OCI-LY7 (cell line): Measurements from ENCODE around the gene ASCL5. TPM values are rescaled to one million over a fixed set of nuclear protein-coding genes. Genes with fewer than 3 reads are reported as not detected.

Source experiments
- BruUV-seq: library from RNA; stranded (reverse); fragments of 400-500 nt; replicated peaks from 2 replicates; lab custom pipeline; 2021; lab: Mats Ljungman, UMichigan
- CTCF ChIA-PET: fragments of 300-600 bp; sonication (Branson Sonifier 250); formaldehyde crosslinking; loops from one replicate; lab custom pipeline; 2022; ENCODE audit warnings: antibody characterized with exemption; ENCODE audit not compliant: unreplicated experiment; lab: Charles Lee
- POLR2A ChIA-PET: fragments of 300-600 bp; sonication (Branson Sonifier 250); formaldehyde crosslinking; loops from one replicate; lab custom pipeline; 2022; ENCODE audit warnings: antibody characterized with exemption; lab: Charles Lee
- DNase-seq: peaks from one replicate; pipeline ENCODE4 v3.0.0-alpha.2; 2015; ENCODE audit warnings: low spot score
- H2AFZ ChIP-seq: fragments of 200-600 bp; sonication (generic), shearing (Covaris generic); 2 replicates; pipeline ENCODE4 v1.6.1; 2014; ENCODE audit warnings: mild to moderate bottlenecking, antibody characterized with exemption, low read length, moderate library complexity
- H3K27ac ChIP-seq: fragments of 200-600 bp; sonication (generic); 2 replicates; pipeline ENCODE4 v1.5.1; 2014; ENCODE audit warnings: mixed run types, low read depth, mild to moderate bottlenecking, moderate library complexity, low read length, inconsistent platforms; ENCODE audit not compliant: poor library complexity, severe bottlenecking
- H3K36me3 ChIP-seq: fragments of 200-600 bp; sonication (generic); 2 replicates; pipeline ENCODE4 v1.6.1; 2014; ENCODE audit warnings: mild to moderate bottlenecking, antibody characterized with exemption, low read length, moderate library complexity, mixed read lengths; ENCODE audit not compliant: insufficient read depth
- H3K4me1 ChIP-seq: fragments of 200-600 bp; sonication (generic); 2 replicates; pipeline ENCODE4 v1.5.1; 2014; ENCODE audit warnings: mild to moderate bottlenecking, low read length; ENCODE audit not compliant: insufficient read depth, poor library complexity, severe bottlenecking
- H3K4me2 ChIP-seq: fragments of 200-600 bp; sonication (generic); 2 replicates; pipeline ENCODE4 v1.6.1; 2014; ENCODE audit warnings: mild to moderate bottlenecking, low read length
- H3K4me3 ChIP-seq: fragments of 200-600 bp; sonication (generic); 2 replicates; pipeline ENCODE4 v1.5.1; 2014; ENCODE audit warnings: mild to moderate bottlenecking, low read depth, low read length; ENCODE audit not compliant: poor library complexity, severe bottlenecking
- H3K79me2 ChIP-seq: fragments of 200-600 bp; sonication (generic); 2 replicates; pipeline ENCODE4 v1.6.1; 2016; ENCODE audit warnings: low read depth, mild to moderate bottlenecking, low read length, moderate library complexity, mixed read lengths; ENCODE audit not compliant: insufficient read depth
- H3K9me2 ChIP-seq: fragments of 200-600 bp; sonication (generic); 2 replicates; pipeline ENCODE4 v1.6.1; 2016; ENCODE audit warnings: mild to moderate bottlenecking, low read length, mixed read lengths; ENCODE audit not compliant: insufficient read depth
- H3K9me3 ChIP-seq: fragments of 200-600 bp; sonication (generic); 2 replicates; pipeline ENCODE4 v1.6.1; 2014; ENCODE audit warnings: mild to moderate bottlenecking, mixed run types, low read length, mixed read lengths
- H4K20me1 ChIP-seq: fragments of 200-600 bp; sonication (generic); 2 replicates; pipeline ENCODE4 v1.6.1; 2014; ENCODE audit warnings: mild to moderate bottlenecking, antibody characterized with exemption, low read length, moderate library complexity, mixed read lengths; ENCODE audit not compliant: insufficient read depth
- CTCF ChIP-seq: fragments of 200-600 bp; sonication (generic); conservative IDR thresholded peaks from 2 replicates; pipeline ENCODE4 v1.5.1; 2014; ENCODE audit warnings: mild to moderate bottlenecking, antibody characterized with exemption, low read length, moderate library complexity, mixed read lengths
- EZH2phosphoT487 ChIP-seq: fragments of 200-600 bp; sonication (generic); IDR thresholded peaks from 2 replicates; pipeline ENCODE4 v1.6.1; 2018; ENCODE audit warnings: low read depth, borderline replicate concordance, mild to moderate bottlenecking, mixed run types, antibody characterized with exemption, low read length, moderate library complexity, mixed read lengths
- intact Hi-C: fragments of 100-400 bp; cut with micrococcal nuclease; formaldehyde crosslinking; loops from one replicate; pipeline ENCODE4 v1.10.0; 2022; ENCODE audit not compliant: unreplicated experiment
- total RNA-seq, 2 experiments: library from RNA; depleted of rRNA in 1 of 2; stranded (reverse); fragments of >200 nt in 1 of 2; shearing (Covaris generic) in 1 of 2; gene quantifications; 2 replicates each; pipeline ENCODE4 v1.2.3, GENCODE V29; 2014 to 2022

ASCL5 gene
- total RNA-seq, 2 experiments from 2014 or later: not detected

- no peaks in the 10 kb centered on the region for H3K9me2 ChIP-seq
- intact Hi-C loops: no loop called here
- H3K27ac ChIP-seq: no peak overlapping the region
- no TSS peak for BruUV-seq
- ChIA-PET CTCF (interaction anchor here (1.2 kb wide), 1 partner anchor 25 kb away, joined by 3 read pairs; no protein-coding TSS in a partner anchor), POLR2A (interaction anchor here (0.6 to 1.3 kb wide), 2 partner anchors 12 to 21 kb away, joined by 3 read pairs; no protein-coding TSS in a partner anchor)
- H3K79me2 ChIP-seq: no peaks in the 10 kb centered on the region
- H3K4me1 ChIP-seq: no peaks in the 10 kb centered on the region
- TF ChIP-seq EZH2phosphoT487 (no peak), CTCF (no peak)
- no peaks in the 10 kb centered on the region for H3K9me3 ChIP-seq
- no peak overlapping the region for H2AFZ ChIP-seq
- no peak for DNase-seq
- no peak overlapping the region for H3K4me3 ChIP-seq
- H4K20me1 ChIP-seq: no peaks in the 10 kb centered on the region
- peaks cover 42% of the 10 kb centered on the region; the same call in 1 of the 2 replicates for H3K36me3 ChIP-seq
- H3K4me2 ChIP-seq: no peak overlapping the region
These were observed 18.8 kb upstream of the ASCL5 start for GRCh38 chr1:201145816-201146215.

GRCh38 chr1:201145132-201145531 lies 18.1 kb upstream of the ASCL5 start:
- BruUV-seq: no TSS peak
- ChIA-PET POLR2A (interaction anchor here (0.7 to 1.3 kb wide), 2 partner anchors 11 to 72 kb away, joined by 3 read pairs; no protein-coding TSS in a partner anchor), CTCF (no interaction called here)
- no peak for DNase-seq
- Histone ChIP-seq H3K9me2 (no peaks in the 10 kb centered on the region), H3K4me2 (no peak overlapping the region), H3K4me1 (no peaks in the 10 kb centered on the region), H2AFZ (no peak overlapping the region), H3K79me2 (no peaks in the 10 kb centered on the region), H3K9me3 (no peaks in the 10 kb centered on the region), H4K20me1 (no peaks in the 10 kb centered on the region), H3K27ac (no peak overlapping the region), H3K4me3 (no peak overlapping the region), H3K36me3 (peaks cover 42% of the 10 kb centered on the region; the same call in 1 of the 2 replicates)
- no peak for TF ChIP-seq CTCF
- TF ChIP-seq EZH2phosphoT487: no peak
- intact Hi-C loops: no loop called here

- ChIA-PET POLR2A (interaction anchor here (0.7 kb wide), 1 partner anchor 73 kb away, joined by 3 read pairs; no protein-coding TSS in a partner anchor), CTCF (no interaction called here)
- Histone ChIP-seq H3K27ac (no peak overlapping the region), H3K4me2 (no peak overlapping the region), H2AFZ (no peak overlapping the region), H3K9me3 (no peaks in the 10 kb centered on the region), H3K4me1 (no peaks in the 10 kb centered on the region), H3K36me3 (peaks cover 40% of the 10 kb centered on the region; the same call in 1 of the 2 replicates), H3K4me3 (no peak overlapping the region), H4K20me1 (no peaks in the 10 kb centered on the region), H3K79me2 (no peaks in the 10 kb centered on the region), H3K9me2 (no peaks in the 10 kb centered on the region)
- no TSS peak for BruUV-seq
- intact Hi-C loops: no loop called here
- DNase-seq: no peak
- no peak for TF ChIP-seq CTCF
- TF ChIP-seq EZH2phosphoT487: no peak
These were observed 17.7 kb upstream of the ASCL5 start for GRCh38 chr1:201144701-201145100.
